GM21367 (cell line): ENCODE results near the gene CXCL17.

Source experiments
- ATAC-seq: cut with Tn5 transposase; IDR thresholded peaks from one replicate; pipeline ENCODE4 v1.9.1; 2021; ENCODE audit not compliant: unreplicated experiment

Gene CXCL17

DNA sequence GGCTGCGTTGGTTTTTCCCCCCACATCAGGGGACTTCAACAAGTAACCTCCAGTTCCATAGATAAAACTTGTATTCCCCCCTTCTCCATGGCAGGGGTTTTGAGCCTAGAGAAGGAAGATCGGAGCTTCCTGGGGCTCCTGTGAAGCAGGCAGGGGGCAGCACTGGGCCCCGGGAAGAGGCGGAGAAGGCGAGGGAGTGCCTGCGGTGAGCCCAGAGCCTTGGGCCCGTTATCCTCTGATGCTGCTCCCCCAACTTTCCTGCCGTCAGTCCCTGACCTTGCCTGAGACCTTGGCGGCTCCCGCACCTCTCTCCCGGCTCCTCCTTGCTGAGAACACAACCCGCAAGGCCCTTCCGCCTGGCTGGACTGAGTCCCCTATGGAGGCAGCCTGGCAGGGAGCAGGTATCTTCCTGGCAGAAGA lies 18.0 kb downstream of the CXCL17 start:
- no peak for ATAC-seq

GRCh38 chr19:42424345-42424707 lies 18.4 kb downstream of the CXCL17 start:
- ATAC-seq: no peak

DNA sequence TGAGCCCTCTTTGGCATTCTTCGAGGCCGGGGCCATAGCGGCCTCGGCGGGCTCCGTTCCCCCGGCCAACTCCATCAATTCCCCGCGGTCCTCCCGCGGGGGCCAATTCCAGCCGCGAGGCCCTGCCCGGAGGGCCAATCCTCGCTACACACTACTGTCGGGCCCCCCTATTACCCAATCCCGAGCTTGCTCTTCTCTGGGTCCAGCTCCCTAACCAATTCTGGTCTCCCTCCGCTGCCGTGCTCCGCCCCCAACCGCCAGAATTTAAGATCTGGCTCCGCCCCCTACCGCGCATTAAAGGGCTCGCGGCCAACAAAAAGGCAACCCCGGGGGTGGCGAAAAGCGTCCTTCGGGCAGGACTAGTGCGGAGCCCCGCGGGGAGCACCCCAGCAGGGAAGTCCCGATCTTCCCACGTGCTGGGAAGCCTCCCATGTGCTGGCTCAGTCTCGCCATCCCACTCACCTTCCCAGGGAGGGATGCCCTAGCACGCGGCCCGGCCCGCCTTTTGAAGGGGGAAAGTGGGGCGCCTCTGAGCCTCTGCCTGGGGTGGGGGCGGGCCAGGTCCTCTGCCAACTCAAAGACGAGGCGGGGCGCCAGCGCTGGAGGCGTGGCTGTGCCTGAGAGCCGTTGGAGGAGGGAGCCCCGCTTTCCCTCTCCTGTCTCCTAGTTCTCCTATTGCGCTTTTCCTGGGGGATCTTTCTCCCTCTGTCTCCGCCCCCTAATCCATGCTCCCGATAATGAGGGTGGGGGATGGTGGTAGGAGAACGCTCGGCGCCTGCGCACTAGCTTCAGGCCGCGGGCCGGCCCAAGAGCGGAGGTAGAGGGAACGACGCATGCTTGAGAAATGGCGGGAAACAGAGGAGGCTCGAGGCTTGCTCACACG lies 19.0 kb downstream of the CXCL17 start:
- peak; percentile 64 for ATAC-seq

GRCh38 chr19:42422901-42423461 lies 19.8 kb downstream of the CXCL17 start:
- ATAC-seq: peak; percentile 22

GRCh38 chr19:42422092-42422900 lies 20.4 kb downstream of the CXCL17 start:
- no peak for ATAC-seq

DNA sequence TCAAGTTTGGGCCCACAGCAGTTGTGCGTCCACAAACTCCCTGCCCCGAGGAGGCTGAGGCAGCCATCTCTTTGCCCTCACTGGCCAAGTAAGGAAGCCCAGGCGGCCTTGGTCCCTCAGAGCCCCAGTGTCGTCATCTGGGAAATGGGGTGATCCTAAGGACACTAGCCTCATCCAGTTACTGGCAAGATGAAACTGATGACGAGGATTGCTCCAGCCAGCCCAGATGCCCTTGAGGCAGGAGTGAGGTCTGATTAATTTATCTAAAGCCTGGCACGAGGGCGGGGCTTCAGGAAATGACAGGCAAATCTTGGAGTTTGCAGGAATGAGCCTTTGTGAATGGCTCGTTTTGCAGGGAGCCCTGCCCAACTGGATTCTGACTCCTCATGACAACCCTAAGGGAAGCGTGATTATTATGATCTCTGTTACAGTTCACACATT lies 21.1 kb downstream of the CXCL17 start:
- no peak for ATAC-seq

GRCh38 chr19:42421101-42421500 lies 21.6 kb downstream of the CXCL17 start:
- ATAC-seq: no peak

GRCh38 chr19:42420055-42420544 lies 22.6 kb downstream of the CXCL17 start:
- ATAC-seq: no peak

- ATAC-seq: no peak
Measured at GRCh38 chr19:42419309-42419708, 23.4 kb downstream of the CXCL17 start.

- no peak for ATAC-seq
Measured at GRCh38 chr19:42412661-42413076, 30.1 kb downstream of the CXCL17 start.

- ATAC-seq: no peak
Measured at GRCh38 chr19:42412227-42412626, 30.5 kb downstream of the CXCL17 start.

DNA sequence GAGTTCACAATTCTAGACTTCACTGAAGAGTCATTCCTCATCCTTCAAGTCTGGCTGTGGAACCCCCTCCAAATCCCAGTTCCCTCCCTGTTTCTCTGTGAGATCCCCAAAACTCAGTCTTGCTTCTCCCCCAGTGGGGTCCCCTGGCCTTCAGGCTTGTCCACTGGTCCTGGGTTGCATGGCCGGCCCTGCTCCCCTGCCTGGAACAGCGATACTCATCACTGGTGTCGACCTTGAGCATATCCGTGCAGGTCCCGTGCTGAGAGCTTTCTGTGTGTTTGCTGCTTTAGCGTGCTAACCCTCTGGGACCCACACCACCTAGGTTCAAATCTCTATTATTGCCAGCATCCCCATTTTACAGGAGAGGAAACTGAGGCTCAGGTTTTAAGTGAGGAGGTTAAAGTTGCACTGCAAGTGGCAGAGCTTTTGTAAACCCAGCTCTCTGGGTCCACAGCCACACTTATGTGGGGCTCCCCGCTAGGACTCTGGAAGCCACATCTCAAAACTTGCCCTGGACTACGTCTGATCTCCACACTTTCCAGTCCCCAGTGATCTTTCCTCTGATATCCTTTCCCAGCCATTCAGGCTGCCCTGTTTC lies 31.1 kb downstream of the CXCL17 start:
- ATAC-seq: no peak

- no peak for ATAC-seq
Measured at GRCh38 chr19:42410371-42410770, 32.4 kb downstream of the CXCL17 start.

DNA sequence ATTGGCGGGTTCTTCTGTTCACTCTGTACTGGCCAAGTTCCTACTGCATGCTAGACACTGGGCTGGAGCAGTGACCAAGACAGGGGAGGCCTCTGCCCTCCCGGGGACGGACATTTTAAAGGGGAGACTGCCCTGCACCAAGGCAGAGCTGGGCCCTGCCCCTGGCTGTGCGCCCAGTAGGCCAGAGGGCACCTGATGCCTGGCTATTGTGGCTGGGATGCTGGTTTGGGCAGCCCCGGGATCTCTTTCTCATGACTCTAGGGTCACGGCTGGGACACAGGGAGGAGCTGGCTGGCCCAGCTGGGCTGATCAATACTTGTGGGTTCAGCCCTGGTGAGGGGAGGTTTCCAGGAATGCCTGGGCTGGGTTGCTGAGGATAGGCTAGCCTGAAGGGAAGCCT lies 33.3 kb downstream of the CXCL17 start:
- ATAC-seq: no peak

- ATAC-seq: no peak
Measured at GRCh38 chr19:42407816-42408175, 35.0 kb downstream of the CXCL17 start.

DNA sequence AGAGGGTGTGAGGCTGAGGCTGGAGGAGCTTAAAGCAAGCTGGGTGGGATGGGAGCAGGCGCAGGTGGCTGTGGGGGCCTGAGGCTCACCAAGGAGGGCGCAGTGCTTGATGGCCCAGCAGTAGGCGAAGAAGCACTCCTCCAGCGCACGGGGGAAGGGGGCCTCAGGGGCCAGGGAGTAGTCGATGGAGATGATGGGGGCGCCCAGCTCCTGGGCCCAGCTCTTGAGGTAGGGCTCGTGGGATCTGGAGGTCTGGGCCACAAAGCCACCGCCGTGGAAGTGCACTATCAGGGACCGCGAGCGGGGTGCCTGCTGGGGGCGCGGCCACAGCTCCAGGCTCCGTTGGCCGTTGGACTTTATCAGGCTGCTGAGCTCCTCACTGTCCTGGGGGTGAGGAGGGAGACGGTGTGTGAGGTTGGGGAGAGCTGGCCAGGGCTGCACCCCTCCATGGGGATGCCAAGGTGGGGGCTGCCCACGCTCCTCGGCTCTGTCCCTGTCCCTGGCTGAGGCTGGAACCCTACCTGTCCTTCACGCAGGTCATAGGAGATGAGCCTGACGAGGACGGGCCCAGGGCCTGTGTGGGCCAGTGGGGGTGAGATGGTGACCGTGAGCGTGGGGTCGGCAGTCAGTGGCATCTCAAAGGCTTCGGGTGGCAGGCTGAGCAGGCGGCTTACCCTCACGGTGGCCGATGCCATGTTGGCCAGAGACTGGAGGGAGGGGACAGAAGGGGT lies 35.5 kb downstream of the CXCL17 start:
- ATAC-seq: no peak

DNA sequence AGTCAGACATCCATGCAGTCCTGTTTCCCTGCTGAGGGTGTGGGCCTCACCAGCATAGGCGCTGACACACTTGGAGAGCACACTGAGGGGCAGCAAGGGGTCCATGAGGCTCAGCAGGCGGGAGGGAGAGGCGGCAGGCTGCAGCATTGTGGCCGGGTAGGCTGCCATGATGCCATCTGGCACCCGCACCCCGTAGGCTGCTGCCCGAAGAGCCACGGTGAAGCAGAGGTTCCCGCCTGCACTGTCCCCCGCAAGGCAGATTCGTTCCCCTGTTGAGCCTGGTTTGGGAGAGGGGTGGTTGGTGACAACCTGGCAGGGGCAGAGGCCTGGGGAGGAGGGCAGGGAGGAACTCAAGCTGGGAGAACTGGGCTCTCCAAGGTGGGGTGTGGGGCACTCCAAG lies 36.6 kb downstream of the CXCL17 start:
- no peak for ATAC-seq

GRCh38 chr19:42403586-42403985 lies 39.2 kb downstream of the CXCL17 start:
- no peak for ATAC-seq

GRCh38 chr19:42402376-42403116 lies 40.2 kb downstream of the CXCL17 start:
- ATAC-seq: no peak
